IPS-15b (cell line): ENCODE data around the gene LEMD3.

Source experiments
- H3K27me3 ChIP-seq: one replicate; pipeline ENCODE4 v1.6.1; 2013; ENCODE audit warnings: low read length; ENCODE audit not compliant: control insufficient read depth, insufficient read depth
- H3K36me3 ChIP-seq: one replicate; pipeline ENCODE4 v1.6.1; 2013; ENCODE audit warnings: low read length; ENCODE audit not compliant: control insufficient read depth, insufficient read depth
- H3K4me1 ChIP-seq: one replicate; pipeline ENCODE4 v1.6.1; 2013; ENCODE audit warnings: mild to moderate bottlenecking, low read length; ENCODE audit not compliant: control insufficient read depth, insufficient read depth
- H3K4me3 ChIP-seq: one replicate; pipeline ENCODE4 v1.5.1; 2013; ENCODE audit warnings: low read depth, low read length
- H3K9ac ChIP-seq: one replicate; pipeline ENCODE4 v1.6.1; 2013; ENCODE audit warnings: low read depth, mild to moderate bottlenecking, low read length
- H3K9me3 ChIP-seq: one replicate; pipeline ENCODE4 v1.6.1; 2013; ENCODE audit warnings: mild to moderate bottlenecking, low read length; ENCODE audit not compliant: control insufficient read depth, insufficient read depth

Gene LEMD3

DNA sequence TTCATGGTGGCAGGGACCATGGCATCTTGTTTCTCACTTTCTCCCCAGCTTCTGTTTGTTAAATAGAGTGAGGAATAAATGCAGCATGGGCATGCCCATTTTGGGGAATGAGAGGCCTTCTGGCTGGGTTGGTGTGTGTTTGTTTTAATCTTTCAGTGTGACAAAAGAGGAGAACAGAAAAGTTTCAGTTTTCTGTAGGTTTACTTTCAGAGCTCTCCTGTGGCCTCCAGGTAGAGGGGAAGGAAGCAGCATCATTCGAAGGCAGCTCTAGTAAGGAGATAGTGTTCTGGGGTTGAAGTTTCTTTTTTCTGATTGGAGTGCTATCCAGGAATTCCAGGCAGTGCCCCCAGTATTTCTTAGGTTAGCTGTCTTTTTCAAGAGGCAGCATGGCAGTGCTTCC is 124.4 kb downstream of the LEMD3 start:
- Histone ChIP-seq H3K9ac (no peak overlapping the region), H3K4me3 (no peak overlapping the region), H3K36me3 (no peaks in the 10 kb centered on the region), H3K27me3 (no peaks in the 10 kb centered on the region), H3K4me1 (no peaks in the 10 kb centered on the region), H3K9me3 (no peaks in the 10 kb centered on the region)

DNA sequence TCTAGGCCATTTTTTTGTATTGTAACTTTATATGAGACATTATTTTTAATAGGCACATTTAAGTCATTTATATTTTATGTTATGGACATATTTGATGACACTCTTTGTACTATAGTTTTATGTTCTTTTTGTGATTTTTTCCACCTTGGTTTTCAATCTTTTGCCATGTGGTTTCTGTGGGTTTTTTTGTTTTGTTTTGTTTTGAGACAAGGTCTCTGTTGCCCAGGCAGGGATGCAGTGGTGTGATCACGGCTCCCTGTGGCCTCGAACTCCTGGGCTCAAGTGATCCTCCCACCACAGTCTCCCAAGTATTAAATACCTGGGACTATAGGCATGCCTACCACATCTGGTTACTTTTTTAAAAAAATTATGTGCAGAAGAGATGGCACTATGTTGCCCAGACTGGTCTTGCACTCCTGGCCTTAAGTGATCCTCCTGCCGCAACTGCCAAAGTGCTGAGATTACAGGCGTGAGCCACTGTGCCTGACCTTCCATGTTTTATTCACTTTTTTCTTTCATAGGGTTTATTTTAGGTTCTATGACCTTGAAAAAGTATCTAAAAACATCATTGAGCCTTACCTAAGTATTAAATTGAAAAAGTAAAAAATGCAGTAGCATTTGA is 125.4 kb downstream of the LEMD3 start:
- H3K36me3 ChIP-seq: no peaks in the 10 kb centered on the region
- no peak overlapping the region for H3K4me3 ChIP-seq
- H3K4me1 ChIP-seq: no peaks in the 10 kb centered on the region
- H3K9me3 ChIP-seq: no peaks in the 10 kb centered on the region
- no peaks in the 10 kb centered on the region for H3K27me3 ChIP-seq
- no peak overlapping the region for H3K9ac ChIP-seq

DNA sequence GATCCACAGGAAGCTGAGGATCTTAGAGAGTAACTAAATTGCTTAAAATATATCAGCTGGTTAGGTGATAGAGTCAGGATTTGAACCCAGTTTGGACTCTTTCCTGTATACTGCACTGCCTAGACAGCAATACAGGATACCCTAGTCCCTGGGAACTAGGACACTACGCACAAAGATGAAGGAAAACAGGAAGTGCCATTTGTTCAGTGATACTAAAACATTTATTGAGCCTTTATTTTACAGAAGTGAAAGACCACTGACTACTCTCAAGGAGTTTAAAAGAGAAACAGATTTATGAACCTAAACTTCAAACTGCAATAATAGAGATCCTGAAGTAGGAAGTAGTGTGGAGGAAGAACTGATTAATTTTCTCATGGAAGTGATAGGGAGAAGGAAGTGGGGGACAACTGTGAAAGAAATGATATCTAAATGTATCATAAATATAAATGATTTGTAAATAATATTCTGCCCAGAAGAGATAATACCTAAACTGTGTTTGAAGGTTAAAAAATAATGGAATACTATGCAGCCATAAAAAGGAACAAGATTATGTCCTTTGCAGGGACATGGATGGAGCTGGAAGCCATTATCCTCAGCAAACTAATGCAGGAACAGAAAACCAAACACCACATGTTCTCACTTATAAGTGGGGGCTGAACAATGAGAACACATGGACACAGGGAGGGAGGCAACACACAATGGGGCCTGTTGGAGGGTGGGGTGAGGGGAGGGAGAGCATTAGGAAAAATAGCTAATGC is 127.3 kb downstream of the LEMD3 start:
- H3K4me1 ChIP-seq: no peaks in the 10 kb centered on the region
- no peak overlapping the region for H3K4me3 ChIP-seq
- H3K9me3 ChIP-seq: no peaks in the 10 kb centered on the region
- no peak overlapping the region for H3K9ac ChIP-seq
- H3K27me3 ChIP-seq: no peaks in the 10 kb centered on the region
- no peaks in the 10 kb centered on the region for H3K36me3 ChIP-seq
